K562 (cell line): ENCODE measurements around the gene WLS. TPM values are rescaled to one million over a fixed set of nuclear protein-coding genes. Genes with fewer than 3 reads are reported as not detected.

Experiments used
- CBFA2T2 ChIP-seq: fragments of 450-650 bp; conservative IDR thresholded peaks from 2 replicates; pipeline ENCODE4 v1.6.1; 2017; ENCODE audit warnings: mild to moderate bottlenecking
- CBX1 ChIP-seq: sonication (generic); IDR thresholded peaks from 2 replicates; pipeline ENCODE4 v1.6.1; 2016; ENCODE audit warnings: antibody characterized with exemption, low read depth, mild to moderate bottlenecking
- polyA plus RNA-seq, 8 experiments: library from polyadenylated mRNA; depleted of rRNA in 4 of 8; stranded (reverse) in 5 of 8; unstranded in 3 of 8; fragments of >200 nt; fragmentation: Nextera tagmentation in 2 of 8; fragmentation: Illumina TruSeq in 1 of 8; extraction: Ambion mirVana in 2 of 8; extraction: Trizol in 1 of 8; gene quantifications; 2 replicates each; pipeline versions ENCODE4 v1.2.1 to v1.2.3, GENCODE V29; 2011 to 2014; ENCODE audit warnings: inconsistent platforms in 1 of 8, missing spikeins in 1 of 8
- total RNA-seq, 7 experiments: library from RNA; depleted of rRNA in 6 of 7; stranded (reverse); fragments of >200 nt in 6 of 7; fragmentation: Illumina TruSeq in 2 of 7; extraction: Trizol in 2 of 7; gene quantifications; 2 replicates each; pipeline versions ENCODE4 v1.2.1 to v1.2.3, GENCODE V29; 2011 to 2021; ENCODE audit warnings: low replicate concordance in 1 of 7
- TF ChIP-seq, protein P1 (sequence below): fragments of 200-600 bp; sonication (generic); IDR thresholded peaks from one replicate; pipeline ENCODE4 v1.6.1; 2012; ENCODE audit warnings: mild to moderate bottlenecking, low read depth, low read length, inconsistent platforms
- TF ChIP-seq, protein P2 (sequence below): sonication (generic); formaldehyde crosslinking; IDR thresholded peaks from 2 replicates; pipeline ENCODE4 v1.8.0; 2022; ENCODE audit warnings: mild to moderate bottlenecking, missing genetic modification reagents
- TF ChIP-seq, protein P3 (sequence below): fragments of 450-650 bp; formaldehyde crosslinking; IDR thresholded peaks from 2 replicates; pipeline ENCODE4 v1.4.0; 2020; ENCODE audit warnings: mild to moderate bottlenecking, moderate library complexity

WLS gene
- total and polyA plus RNA-seq, 9 of the 15 experiments (the other 6 are each of a cell fraction or from before 2014, with no cell fraction given) = 0.47 TPM; not detected in 8

- TF ChIP-seq, protein P1, sequence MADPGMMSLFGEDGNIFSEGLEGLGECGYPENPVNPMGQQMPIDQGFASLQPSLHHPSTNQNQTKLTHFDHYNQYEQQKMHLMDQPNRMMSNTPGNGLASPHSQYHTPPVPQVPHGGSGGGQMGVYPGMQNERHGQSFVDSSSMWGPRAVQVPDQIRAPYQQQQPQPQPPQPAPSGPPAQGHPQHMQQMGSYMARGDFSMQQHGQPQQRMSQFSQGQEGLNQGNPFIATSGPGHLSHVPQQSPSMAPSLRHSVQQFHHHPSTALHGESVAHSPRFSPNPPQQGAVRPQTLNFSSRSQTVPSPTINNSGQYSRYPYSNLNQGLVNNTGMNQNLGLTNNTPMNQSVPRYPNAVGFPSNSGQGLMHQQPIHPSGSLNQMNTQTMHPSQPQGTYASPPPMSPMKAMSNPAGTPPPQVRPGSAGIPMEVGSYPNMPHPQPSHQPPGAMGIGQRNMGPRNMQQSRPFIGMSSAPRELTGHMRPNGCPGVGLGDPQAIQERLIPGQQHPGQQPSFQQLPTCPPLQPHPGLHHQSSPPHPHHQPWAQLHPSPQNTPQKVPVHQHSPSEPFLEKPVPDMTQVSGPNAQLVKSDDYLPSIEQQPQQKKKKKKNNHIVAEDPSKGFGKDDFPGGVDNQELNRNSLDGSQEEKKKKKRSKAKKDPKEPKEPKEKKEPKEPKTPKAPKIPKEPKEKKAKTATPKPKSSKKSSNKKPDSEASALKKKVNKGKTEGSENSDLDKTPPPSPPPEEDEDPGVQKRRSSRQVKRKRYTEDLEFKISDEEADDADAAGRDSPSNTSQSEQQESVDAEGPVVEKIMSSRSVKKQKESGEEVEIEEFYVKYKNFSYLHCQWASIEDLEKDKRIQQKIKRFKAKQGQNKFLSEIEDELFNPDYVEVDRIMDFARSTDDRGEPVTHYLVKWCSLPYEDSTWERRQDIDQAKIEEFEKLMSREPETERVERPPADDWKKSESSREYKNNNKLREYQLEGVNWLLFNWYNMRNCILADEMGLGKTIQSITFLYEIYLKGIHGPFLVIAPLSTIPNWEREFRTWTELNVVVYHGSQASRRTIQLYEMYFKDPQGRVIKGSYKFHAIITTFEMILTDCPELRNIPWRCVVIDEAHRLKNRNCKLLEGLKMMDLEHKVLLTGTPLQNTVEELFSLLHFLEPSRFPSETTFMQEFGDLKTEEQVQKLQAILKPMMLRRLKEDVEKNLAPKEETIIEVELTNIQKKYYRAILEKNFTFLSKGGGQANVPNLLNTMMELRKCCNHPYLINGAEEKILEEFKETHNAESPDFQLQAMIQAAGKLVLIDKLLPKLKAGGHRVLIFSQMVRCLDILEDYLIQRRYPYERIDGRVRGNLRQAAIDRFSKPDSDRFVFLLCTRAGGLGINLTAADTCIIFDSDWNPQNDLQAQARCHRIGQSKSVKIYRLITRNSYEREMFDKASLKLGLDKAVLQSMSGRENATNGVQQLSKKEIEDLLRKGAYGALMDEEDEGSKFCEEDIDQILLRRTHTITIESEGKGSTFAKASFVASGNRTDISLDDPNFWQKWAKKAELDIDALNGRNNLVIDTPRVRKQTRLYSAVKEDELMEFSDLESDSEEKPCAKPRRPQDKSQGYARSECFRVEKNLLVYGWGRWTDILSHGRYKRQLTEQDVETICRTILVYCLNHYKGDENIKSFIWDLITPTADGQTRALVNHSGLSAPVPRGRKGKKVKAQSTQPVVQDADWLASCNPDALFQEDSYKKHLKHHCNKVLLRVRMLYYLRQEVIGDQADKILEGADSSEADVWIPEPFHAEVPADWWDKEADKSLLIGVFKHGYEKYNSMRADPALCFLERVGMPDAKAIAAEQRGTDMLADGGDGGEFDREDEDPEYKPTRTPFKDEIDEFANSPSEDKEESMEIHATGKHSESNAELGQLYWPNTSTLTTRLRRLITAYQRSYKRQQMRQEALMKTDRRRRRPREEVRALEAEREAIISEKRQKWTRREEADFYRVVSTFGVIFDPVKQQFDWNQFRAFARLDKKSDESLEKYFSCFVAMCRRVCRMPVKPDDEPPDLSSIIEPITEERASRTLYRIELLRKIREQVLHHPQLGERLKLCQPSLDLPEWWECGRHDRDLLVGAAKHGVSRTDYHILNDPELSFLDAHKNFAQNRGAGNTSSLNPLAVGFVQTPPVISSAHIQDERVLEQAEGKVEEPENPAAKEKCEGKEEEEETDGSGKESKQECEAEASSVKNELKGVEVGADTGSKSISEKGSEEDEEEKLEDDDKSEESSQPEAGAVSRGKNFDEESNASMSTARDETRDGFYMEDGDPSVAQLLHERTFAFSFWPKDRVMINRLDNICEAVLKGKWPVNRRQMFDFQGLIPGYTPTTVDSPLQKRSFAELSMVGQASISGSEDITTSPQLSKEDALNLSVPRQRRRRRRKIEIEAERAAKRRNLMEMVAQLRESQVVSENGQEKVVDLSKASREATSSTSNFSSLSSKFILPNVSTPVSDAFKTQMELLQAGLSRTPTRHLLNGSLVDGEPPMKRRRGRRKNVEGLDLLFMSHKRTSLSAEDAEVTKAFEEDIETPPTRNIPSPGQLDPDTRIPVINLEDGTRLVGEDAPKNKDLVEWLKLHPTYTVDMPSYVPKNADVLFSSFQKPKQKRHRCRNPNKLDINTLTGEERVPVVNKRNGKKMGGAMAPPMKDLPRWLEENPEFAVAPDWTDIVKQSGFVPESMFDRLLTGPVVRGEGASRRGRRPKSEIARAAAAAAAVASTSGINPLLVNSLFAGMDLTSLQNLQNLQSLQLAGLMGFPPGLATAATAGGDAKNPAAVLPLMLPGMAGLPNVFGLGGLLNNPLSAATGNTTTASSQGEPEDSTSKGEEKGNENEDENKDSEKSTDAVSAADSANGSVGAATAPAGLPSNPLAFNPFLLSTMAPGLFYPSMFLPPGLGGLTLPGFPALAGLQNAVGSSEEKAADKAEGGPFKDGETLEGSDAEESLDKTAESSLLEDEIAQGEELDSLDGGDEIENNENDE = no peak
- TF ChIP-seq CBFA2T2 (no peak), CBX1 (no peak)
- TF ChIP-seq, protein P2, sequence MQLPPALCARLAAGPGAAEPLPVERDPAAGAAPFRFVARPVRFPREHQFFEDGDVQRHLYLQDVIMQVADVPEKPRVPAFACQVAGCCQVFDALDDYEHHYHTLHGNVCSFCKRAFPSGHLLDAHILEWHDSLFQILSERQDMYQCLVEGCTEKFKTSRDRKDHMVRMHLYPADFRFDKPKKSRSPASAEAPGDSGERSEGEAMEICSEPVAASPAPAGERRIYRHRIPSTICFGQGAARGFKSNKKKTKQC (CRISPR knock-in tag) = no peak
- TF ChIP-seq, protein P3, sequence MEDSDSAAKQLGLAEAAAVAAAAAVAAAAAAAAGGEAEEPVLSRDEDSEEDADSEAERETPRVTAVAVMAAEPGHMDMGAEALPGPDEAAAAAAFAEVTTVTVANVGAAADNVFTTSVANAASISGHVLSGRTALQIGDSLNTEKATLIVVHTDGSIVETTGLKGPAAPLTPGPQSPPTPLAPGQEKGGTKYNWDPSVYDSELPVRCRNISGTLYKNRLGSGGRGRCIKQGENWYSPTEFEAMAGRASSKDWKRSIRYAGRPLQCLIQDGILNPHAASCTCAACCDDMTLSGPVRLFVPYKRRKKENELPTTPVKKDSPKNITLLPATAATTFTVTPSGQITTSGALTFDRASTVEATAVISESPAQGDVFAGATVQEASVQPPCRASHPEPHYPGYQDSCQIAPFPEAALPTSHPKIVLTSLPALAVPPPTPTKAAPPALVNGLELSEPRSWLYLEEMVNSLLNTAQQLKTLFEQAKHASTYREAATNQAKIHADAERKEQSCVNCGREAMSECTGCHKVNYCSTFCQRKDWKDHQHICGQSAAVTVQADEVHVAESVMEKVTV (CRISPR knock-in tag) = no peak
Measured at GRCh38 chr1:68237040-68237439, 4.7 kb upstream of the WLS start (continued).
